ENCODE results near the gene TMEM72. TPM values are rescaled to one million over a fixed set of nuclear protein-coding genes. Genes with fewer than 3 reads are reported as not detected.

Gene TMEM72
- total RNA-seq, 1 experiment from 2014 or later, result not detected

GRCh38 chr10:44966816-44967509, 55.8 kb downstream of the TMEM72 start:
- no peak for DNase-seq (ENCODE audit: low read depth)

GRCh38 chr10:44967616-44968015, 56.5 kb downstream of the TMEM72 start:
- DNase-seq (ENCODE audit: low read depth), result no peak

GRCh38 chr10:44968091-44968490, 57.0 kb downstream of the TMEM72 start:
- DNase-seq (ENCODE audit: low read depth), result no peak

- DNase-seq (ENCODE audit: low read depth), result no peak
Observed at GRCh38 chr10:44968500-44969400, 57.6 kb downstream of the TMEM72 start.

- no peak for DNase-seq (ENCODE audit: low read depth)
Observed at GRCh38 chr10:44969854-44970253, 58.7 kb downstream of the TMEM72 start.

- no peak for DNase-seq (ENCODE audit: low read depth)
Observed at GRCh38 chr10:44970812-44971395, 59.8 kb downstream of the TMEM72 start.

GRCh38 chr10:44971434-44971833, 60.3 kb downstream of the TMEM72 start:
- DNase-seq (ENCODE audit: low read depth), result no peak

GRCh38 chr10:44971935-44972757, 61.0 kb downstream of the TMEM72 start:
- DNase-seq (ENCODE audit: low read depth), result no peak

- no peak for DNase-seq (ENCODE audit: low read depth)
Observed at GRCh38 chr10:44972874-44973306, 61.8 kb downstream of the TMEM72 start.

GRCh38 chr10:44973323-44974081, 62.4 kb downstream of the TMEM72 start:
- DNase-seq (ENCODE audit: low read depth), result no peak

- DNase-seq (ENCODE audit: low read depth), result no peak
Observed at GRCh38 chr10:44974082-44974627, 63.0 kb downstream of the TMEM72 start.

- DNase-seq (ENCODE audit: low read depth), result peak; percentile 64
Observed at GRCh38 chr10:44974628-44975430, 63.7 kb downstream of the TMEM72 start.

- peak; percentile 72 for DNase-seq (ENCODE audit: low read depth)
Observed at GRCh38 chr10:44975431-44976331, 64.5 kb downstream of the TMEM72 start.

GRCh38 chr10:44976352-44977198, 65.4 kb downstream of the TMEM72 start:
- DNase-seq (ENCODE audit: low read depth), result no peak

- DNase-seq (ENCODE audit: low read depth), result no peak
Observed at GRCh38 chr10:44977287-44978212, 66.4 kb downstream of the TMEM72 start.

- DNase-seq (ENCODE audit: low read depth), result no peak
Observed at GRCh38 chr10:44978213-44978569, 67.1 kb downstream of the TMEM72 start.
